Mucosa of descending colon (tissue), 3 donors: ENCODE data around the gene SDK1. TPM values are rescaled to one million over a fixed set of nuclear protein-coding genes. Genes with fewer than 3 reads are reported as not detected.

ENCODE experiments used
- ATAC-seq: fragments of 200-7000 bp; cut with Tn5 transposase; one replicate; pipeline ENCODE4 v1.9.1; 2020; ENCODE audit warnings: mild to moderate bottlenecking, moderate library complexity
- DNase-seq, 3 donors: peaks; one replicate each; pipeline ENCODE4 v3.0.0-alpha.2; 2020
- H3K36me3 ChIP-seq: fragments of 200-600 bp; one replicate; pipeline ENCODE4 v1.8.0; 2021; ENCODE audit warnings: low read depth, mild to moderate bottlenecking
- H3K4me1 ChIP-seq: fragments of 200-600 bp; one replicate; pipeline ENCODE4 v1.8.0; 2021; ENCODE audit warnings: low read depth, mild to moderate bottlenecking
- H3K4me3 ChIP-seq: fragments of 200-600 bp; one replicate; pipeline ENCODE4 v1.8.0; 2021; ENCODE audit warnings: mild to moderate bottlenecking
- H3K9me3 ChIP-seq: fragments of 200-600 bp; one replicate; pipeline ENCODE4 v1.8.0; 2021; ENCODE audit warnings: mild to moderate bottlenecking
- CTCF ChIP-seq: fragments of 200-600 bp; IDR thresholded peaks from one replicate; pipeline ENCODE4 v1.8.0; 2022; ENCODE audit warnings: antibody characterized with exemption, mild to moderate bottlenecking
- intact Hi-C, 2 donors: fragments of 100-400 bp; cut with DNase I in 1 of 2; cut with micrococcal nuclease in 1 of 2; formaldehyde crosslinking; loops; one replicate each; pipeline versions ENCODE4 v1.11.0 to v1.11.1; 2022; cut with DNase I, micrococcal nuclease
- total RNA-seq, 3 donors: library from RNA; stranded (reverse); fragmentation: NEBNext Ultra II Directional in 2 of 3; extraction: Animal tissue kit (Norgen Biotek cat#: 25700) in 2 of 3; gene quantifications; one replicate each; pipeline versions ENCODE4 v1.2.1 to v1.2.4, GENCODE V29; 2021 to 2023
- donor health status: DM: no; HTN: no; CAD: no; lungs with moderate emphysema.
- donor health status: DM: no; HTN: no; CAD: no.
- donor health status: DM: no; HTN: yes; CAD: no.

SDK1 gene
- total RNA-seq, 3 donors from 2014 or later = 2.7 to 20.2 (median 4.2) TPM

GRCh38 chr7:4273566-4274230 is 972.6 kb downstream of the SDK1 start:
- DNase-seq = no peak
- Histone ChIP-seq H3K4me1 (no peaks in the 10 kb centered on the region), H3K9me3 (no peaks in the 10 kb centered on the region), H3K36me3 (no peaks in the 10 kb centered on the region), H3K4me3 (no peak overlapping the region)
- no peak for ATAC-seq
- intact Hi-C loops = no loop called here
- no peak for TF ChIP-seq CTCF

GRCh38 chr7:4274286-4274685 is 973.2 kb downstream of the SDK1 start:
- Histone ChIP-seq H3K4me1 (no peaks in the 10 kb centered on the region), H3K36me3 (no peaks in the 10 kb centered on the region), H3K4me3 (no peak overlapping the region), H3K9me3 (no peaks in the 10 kb centered on the region)
- intact Hi-C loops = no loop called here
- ATAC-seq (no peak), DNase-seq (no peak)
- no peak for TF ChIP-seq CTCF

GRCh38 chr7:4277936-4278335 is 976.9 kb downstream of the SDK1 start:
- H3K36me3 ChIP-seq = no peaks in the 10 kb centered on the region
- DNase-seq (no peak), ATAC-seq (no peak)
- H3K4me1 ChIP-seq = no peaks in the 10 kb centered on the region
- intact Hi-C loops = no loop called here
- TF ChIP-seq CTCF = no peak
- H3K9me3 ChIP-seq = no peaks in the 10 kb centered on the region
- no peak overlapping the region for H3K4me3 ChIP-seq

- no peak for ATAC-seq
- no peaks in the 10 kb centered on the region for H3K4me1 ChIP-seq
- H3K9me3 ChIP-seq = no peaks in the 10 kb centered on the region
- H3K36me3 ChIP-seq = no peaks in the 10 kb centered on the region
- DNase-seq = no peak
- H3K4me3 ChIP-seq = no peak overlapping the region
- intact Hi-C loops = no loop called here
- no peak for TF ChIP-seq CTCF
Measured at GRCh38 chr7:4279216-4279615, 978.2 kb downstream of the SDK1 start.

GRCh38 chr7:4281231-4281993 is 980.4 kb downstream of the SDK1 start:
- no peak overlapping the region for H3K4me3 ChIP-seq
- no peak for TF ChIP-seq CTCF
- no peaks in the 10 kb centered on the region for H3K4me1 ChIP-seq
- no peak for ATAC-seq
- H3K9me3 ChIP-seq = no peaks in the 10 kb centered on the region
- intact Hi-C loops = no loop called here
- no peaks in the 10 kb centered on the region for H3K36me3 ChIP-seq
- no peak for DNase-seq
